ENCODE measurements around the gene PDE11A.

DNA sequence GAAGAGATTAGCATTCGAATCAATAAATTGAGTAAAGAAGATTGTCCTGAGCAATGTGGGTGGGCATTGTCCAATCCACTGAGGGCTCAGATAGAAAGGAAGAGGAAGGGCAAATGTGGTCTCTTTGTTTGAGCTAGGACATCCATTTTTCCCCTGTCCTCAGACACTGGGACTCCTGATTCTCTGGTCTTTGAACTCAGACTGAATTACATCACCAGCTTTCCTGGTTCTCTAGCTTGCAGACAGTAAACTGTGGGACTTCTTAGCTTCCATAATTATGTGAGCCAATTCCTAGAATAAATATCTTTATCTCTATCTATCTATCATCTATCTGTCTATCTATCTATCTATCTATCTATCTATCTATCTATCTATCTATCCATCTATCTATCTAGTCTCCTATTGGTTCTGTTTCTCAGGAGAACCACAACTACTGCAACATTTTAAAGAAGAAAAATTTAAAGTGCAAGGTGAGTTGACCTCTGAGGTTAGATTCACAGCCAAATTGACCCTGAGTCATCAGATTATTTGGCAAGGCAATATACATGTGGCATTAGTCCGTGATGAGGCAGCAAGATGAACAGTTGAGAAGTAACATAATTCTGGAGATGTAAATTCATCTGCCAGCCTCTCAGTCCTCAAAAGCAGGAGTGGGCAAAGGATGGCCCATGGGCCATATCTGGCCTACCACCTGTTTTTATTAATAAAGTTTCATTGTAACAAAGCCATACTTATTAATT lies 191.4 kb downstream of the PDE11A start:
- TF ChIP-seq EZH2 (IDR thresholded peaks at IDR 0.05; ENCODE audit: insufficient read depth, poor library complexity, severe bottlenecking) (no peak), EZH2phosphoT487 (IDR thresholded peaks at IDR 0.05; ENCODE audit: insufficient read depth, low read depth) (no peak)

All from GM23248 (cell line).